Measurements from ENCODE around the gene ERMARD. TPM values are rescaled to one million over a fixed set of nuclear protein-coding genes. Genes with fewer than 3 reads are reported as not detected.

ERMARD gene
- total RNA-seq, 1 experiment from 2014 or later = 22.0 TPM

- CTCF ChIA-PET = no interaction called here
- Mint-ChIP-seq H3K9me3 (ENCODE audit: low read depth, unreplicated experiment) (peaks cover 8% of the 10 kb centered on the region), H3K36me3 (ENCODE audit: insufficient read depth, unreplicated experiment) (no peaks in the 10 kb centered on the region), H3K4me3 (ENCODE audit: low read depth, unreplicated experiment) (no peak overlapping the region), H3K27me3 (ENCODE audit: unreplicated experiment) (peaks cover 58% of the 10 kb centered on the region), H3K27ac (ENCODE audit: unreplicated experiment) (no peak overlapping the region), H3K4me1 (ENCODE audit: low read depth, unreplicated experiment) (no peaks in the 10 kb centered on the region)
- no TSS peak for BruUV-seq (replicated peaks)
- DNase-seq = no peak
- TF ChIP-seq, protein P1, sequence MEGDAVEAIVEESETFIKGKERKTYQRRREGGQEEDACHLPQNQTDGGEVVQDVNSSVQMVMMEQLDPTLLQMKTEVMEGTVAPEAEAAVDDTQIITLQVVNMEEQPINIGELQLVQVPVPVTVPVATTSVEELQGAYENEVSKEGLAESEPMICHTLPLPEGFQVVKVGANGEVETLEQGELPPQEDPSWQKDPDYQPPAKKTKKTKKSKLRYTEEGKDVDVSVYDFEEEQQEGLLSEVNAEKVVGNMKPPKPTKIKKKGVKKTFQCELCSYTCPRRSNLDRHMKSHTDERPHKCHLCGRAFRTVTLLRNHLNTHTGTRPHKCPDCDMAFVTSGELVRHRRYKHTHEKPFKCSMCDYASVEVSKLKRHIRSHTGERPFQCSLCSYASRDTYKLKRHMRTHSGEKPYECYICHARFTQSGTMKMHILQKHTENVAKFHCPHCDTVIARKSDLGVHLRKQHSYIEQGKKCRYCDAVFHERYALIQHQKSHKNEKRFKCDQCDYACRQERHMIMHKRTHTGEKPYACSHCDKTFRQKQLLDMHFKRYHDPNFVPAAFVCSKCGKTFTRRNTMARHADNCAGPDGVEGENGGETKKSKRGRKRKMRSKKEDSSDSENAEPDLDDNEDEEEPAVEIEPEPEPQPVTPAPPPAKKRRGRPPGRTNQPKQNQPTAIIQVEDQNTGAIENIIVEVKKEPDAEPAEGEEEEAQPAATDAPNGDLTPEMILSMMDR (IDR thresholded peaks at IDR 0.05; ENCODE audit: unreplicated experiment) = no peak
- intact Hi-C loops (cut with micrococcal nuclease; ENCODE audit: unreplicated experiment) = no loop called here
Measured at GRCh38 chr6:169816054-169816453, 64.6 kb downstream of the ERMARD start.

DNA sequence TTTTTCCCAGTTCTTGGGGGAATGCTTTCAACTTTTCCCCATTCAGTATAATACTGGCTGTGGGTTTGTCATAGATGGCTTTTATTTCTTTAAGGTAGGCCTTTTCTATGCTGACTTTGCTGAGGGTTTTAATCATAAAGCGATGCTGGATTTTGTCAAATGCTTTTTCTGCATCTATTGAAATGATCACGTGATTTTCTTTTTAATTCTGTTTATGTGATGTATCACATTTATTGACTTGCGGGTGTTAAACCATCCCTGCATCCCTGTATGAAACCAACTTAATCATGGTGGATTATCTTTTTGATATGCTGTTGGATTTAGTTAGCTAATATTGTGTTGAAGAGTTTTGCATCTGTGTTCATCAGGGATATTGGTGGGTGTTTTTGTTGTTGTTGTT lies 65.6 kb downstream of the ERMARD start:
- H3K4me3 Mint-ChIP-seq (ENCODE audit: low read depth, unreplicated experiment) = no peak overlapping the region
- no peaks in the 10 kb centered on the region for H3K4me1 Mint-ChIP-seq (ENCODE audit: low read depth, unreplicated experiment)
- H3K36me3 Mint-ChIP-seq (ENCODE audit: insufficient read depth, unreplicated experiment) = no peaks in the 10 kb centered on the region
- DNase-seq = no peak
- H3K27me3 Mint-ChIP-seq (ENCODE audit: unreplicated experiment) = peaks cover 67% of the 10 kb centered on the region
- no TSS peak for BruUV-seq (replicated peaks)
- H3K9me3 Mint-ChIP-seq (ENCODE audit: low read depth, unreplicated experiment) = peaks cover 8% of the 10 kb centered on the region
- CTCF ChIA-PET = no interaction called here
- TF ChIP-seq, protein P1 (IDR thresholded peaks at IDR 0.05; ENCODE audit: unreplicated experiment) = no peak
- H3K27ac Mint-ChIP-seq (ENCODE audit: unreplicated experiment) = no peak overlapping the region
- intact Hi-C loops (cut with micrococcal nuclease; ENCODE audit: unreplicated experiment) = no loop called here

DNA sequence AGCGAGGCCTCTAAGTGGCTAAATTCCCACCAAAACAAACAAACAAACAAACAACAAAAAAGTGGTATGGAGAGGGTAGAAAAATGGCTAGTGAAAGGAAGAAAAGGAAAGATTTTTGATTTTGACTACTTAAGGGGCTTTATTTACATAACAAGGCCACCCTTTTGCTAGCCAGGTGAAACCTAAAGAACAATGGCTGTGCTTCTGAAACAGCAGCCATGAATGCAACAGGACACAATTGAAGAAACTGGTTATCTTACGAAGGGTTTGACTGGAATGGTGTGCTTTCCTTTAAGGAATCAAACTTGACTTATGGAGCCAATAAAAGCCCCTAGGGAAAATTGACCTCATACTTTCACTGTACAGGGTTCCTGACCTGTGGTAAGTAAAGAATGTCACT lies 68.9 kb downstream of the ERMARD start:
- H3K36me3 Mint-ChIP-seq (ENCODE audit: insufficient read depth, unreplicated experiment) = no peaks in the 10 kb centered on the region
- H3K9me3 Mint-ChIP-seq (ENCODE audit: low read depth, unreplicated experiment) = peaks cover 6% of the 10 kb centered on the region
- CTCF ChIA-PET = no interaction called here
- TF ChIP-seq, protein P1 (IDR thresholded peaks at IDR 0.05; ENCODE audit: unreplicated experiment) = no peak
- DNase-seq = no peak
- no TSS peak for BruUV-seq (replicated peaks)
- peaks cover 96% of the 10 kb centered on the region for H3K27me3 Mint-ChIP-seq (ENCODE audit: unreplicated experiment)
- no peak overlapping the region for H3K27ac Mint-ChIP-seq (ENCODE audit: unreplicated experiment)
- intact Hi-C loops (cut with micrococcal nuclease; ENCODE audit: unreplicated experiment) = no loop called here
- no peaks in the 10 kb centered on the region for H3K4me1 Mint-ChIP-seq (ENCODE audit: low read depth, unreplicated experiment)
- H3K4me3 Mint-ChIP-seq (ENCODE audit: low read depth, unreplicated experiment) = no peak overlapping the region

DNA sequence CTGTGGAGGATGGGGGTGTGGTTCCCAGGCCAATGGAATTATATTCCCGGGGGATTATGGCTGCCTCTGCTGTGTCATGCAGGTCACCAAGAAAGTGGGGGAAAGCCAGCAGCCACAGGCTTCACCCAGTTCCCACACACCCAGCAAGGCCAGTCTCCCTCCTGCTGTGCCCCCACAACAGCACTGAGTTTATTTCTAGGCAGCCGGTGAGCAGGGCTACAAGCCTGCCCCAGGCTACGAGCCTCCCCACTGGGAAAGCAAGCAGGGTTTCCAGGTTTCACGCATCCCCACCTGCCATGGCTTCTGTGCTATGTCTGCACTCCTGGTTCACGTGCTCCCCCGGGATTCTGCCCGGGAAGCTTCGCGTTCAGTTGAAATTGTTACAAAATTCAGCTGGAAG lies 72.6 kb downstream of the ERMARD start:
- Mint-ChIP-seq H3K36me3 (ENCODE audit: insufficient read depth, unreplicated experiment) (no peaks in the 10 kb centered on the region), H3K4me3 (ENCODE audit: low read depth, unreplicated experiment) (no peak overlapping the region), H3K4me1 (ENCODE audit: low read depth, unreplicated experiment) (no peaks in the 10 kb centered on the region), H3K27me3 (ENCODE audit: unreplicated experiment) (peaks cover 93% of the 10 kb centered on the region), H3K9me3 (ENCODE audit: low read depth, unreplicated experiment) (no peaks in the 10 kb centered on the region), H3K27ac (ENCODE audit: unreplicated experiment) (no peak overlapping the region)
- intact Hi-C loops (cut with micrococcal nuclease; ENCODE audit: unreplicated experiment) = no loop called here
- DNase-seq = no peak
- BruUV-seq (replicated peaks) = no TSS peak
- TF ChIP-seq, protein P1 (IDR thresholded peaks at IDR 0.05; ENCODE audit: unreplicated experiment) = no peak
- CTCF ChIA-PET = no interaction called here
